Activated gamma-delta T cell treated with anti-CD3 and anti-CD28 coated beads, Interleukin-2, amount 50 U/mL, for 16 hours (primary cell): Measurements from ENCODE around the gene TCP11L1.
A peak's percentile ranks its signal among the peaks of the same experiment; 100 is the strongest.
"Not testable (repeated sequence)": the region's sequence is repeated elsewhere in the genome, so short reads cannot be mapped to it uniquely, and the experiment has no call there.

Source experiments
- DNase-seq: peaks from one replicate; pipeline ENCODE4 v3.0.0-alpha.2; 2020; ENCODE audit warnings: low read depth

The TCP11L1 gene

DNA sequence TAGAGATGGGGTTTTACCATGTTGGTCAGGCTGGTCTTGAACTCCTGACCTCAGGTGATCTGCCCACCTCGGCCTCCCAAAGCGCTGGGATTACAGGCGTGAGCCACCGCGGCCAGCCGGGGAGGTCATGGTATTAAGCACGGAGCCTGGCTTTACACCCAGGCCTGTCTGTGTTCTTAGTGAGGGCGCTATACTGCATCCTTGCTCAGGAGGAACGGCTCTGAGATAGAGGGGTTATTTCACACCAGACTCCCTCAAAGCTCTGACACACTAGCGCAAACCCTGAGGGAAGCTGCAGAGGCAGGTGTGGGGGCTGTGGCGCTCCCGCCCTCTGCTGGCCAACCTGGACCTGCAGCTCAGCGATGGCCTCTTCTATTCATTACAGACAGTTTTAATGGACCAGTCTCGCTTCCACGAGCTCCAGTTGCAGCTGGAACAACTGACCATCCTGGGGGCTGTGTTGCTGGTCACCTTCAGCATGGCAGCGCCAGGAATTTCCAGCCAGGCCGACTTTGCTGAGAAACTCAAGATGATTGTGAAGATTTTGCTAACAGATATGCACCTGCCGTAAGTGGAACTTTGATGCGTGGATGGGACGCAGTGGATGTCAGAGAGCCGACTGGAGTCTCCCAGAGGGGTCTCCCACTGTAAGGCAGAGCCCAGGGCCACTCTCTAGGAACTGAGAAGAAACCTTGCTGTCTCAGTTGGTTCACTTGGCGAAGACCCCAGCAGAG, 26.2 kb downstream of the TCP11L1 start:
- peak; percentile 53 for DNase-seq

- no peak for DNase-seq
These were observed 27.9 kb downstream of the TCP11L1 start for GRCh38 chr11:33067294-33067693.

DNA sequence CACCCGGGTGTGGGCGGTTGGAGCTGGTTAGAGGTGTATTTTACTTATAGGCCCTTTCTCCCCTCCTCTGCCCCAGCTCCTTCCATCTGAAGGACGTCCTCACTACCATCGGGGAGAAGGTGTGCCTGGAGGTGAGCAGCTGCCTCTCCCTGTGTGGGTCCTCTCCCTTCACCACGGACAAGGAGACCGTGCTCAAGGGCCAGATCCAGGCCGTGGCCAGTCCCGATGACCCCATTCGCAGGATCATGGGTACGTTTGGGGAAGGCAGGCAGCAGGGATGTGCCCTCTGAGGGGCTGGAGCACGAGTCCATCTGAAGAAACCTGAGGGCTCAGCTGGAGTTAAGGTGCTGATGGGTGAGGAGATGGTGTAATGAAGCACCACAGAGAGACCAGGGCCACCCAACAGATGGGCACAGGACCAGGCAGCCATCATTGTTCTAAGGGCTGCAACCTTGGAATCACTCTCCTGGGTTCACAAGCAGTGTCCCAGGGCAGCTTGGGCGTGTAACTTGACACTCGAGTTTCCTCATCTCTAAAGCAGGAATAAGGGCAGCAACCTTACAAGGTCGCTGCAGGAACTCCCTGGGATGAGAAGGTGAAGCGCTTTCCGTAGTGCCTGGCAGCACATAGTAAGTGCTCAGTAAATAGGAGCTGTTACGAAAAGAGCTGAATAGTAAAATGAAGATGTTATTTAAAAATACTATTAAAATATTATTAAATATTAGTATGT, 29.4 kb downstream of the TCP11L1 start:
- DNase-seq = no peak

- no peak for DNase-seq
These were observed 33.1 kb downstream of the TCP11L1 start for GRCh38 chr11:33072465-33072864.

DNA sequence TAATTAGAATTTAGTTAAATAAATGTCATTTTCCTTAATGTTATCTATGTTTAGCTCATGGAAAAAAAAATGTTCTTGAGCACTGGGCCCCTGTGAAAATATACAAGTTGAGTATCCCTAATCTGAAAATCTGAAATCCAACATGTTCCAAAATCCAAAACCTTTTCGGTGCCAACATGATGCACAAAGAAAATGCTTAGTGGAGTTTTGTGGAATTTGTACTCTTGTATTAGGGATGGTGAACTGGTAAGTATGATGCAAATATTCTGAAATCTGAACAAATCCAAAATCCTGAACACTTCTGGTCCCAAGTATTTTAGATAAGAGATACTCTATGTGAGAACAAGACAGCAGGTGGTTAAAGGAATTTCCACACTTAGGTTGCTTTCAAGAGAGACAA, 44.5 kb downstream of the TCP11L1 start:
- no peak for DNase-seq

- no peak for DNase-seq
These were observed 46.6 kb downstream of the TCP11L1 start for GRCh38 chr11:33086017-33086416.

DNA sequence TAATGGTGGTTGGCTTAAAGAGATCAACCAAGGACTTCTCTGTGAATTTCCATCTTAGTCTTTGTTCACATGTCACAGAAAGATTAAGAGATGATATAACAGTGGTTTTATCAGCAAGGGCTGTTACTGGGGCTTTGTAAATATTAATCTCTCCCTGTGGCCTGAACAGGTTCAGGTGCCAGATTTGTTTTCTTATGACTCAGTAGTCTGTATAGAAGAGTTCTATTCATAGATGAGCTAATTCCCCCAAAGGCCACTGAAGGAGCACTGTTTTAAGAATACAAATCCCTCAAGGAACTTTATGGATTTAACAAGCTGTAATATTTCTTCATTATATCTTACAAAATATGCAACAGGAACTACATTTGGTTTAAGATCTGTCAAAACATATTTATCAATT, 50.4 kb downstream of the TCP11L1 start:
- DNase-seq = no peak

DNA sequence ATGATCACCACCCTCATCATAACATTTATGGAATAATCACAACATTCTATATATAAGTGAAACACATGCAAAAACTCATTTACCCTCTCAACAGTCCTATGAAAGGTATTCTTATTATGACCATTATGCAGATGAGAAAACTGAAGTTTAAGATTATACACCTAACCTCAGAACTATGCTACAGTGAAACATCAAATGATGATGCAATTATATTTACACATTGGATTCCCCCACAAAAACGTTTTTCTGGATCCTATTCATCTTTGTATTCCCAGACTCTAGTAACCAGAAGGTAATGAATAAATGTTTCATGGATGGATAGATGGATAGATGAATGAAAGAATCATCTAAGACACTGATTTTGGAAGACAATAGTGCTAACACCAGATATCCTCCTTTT, 54.8 kb downstream of the TCP11L1 start:
- no peak for DNase-seq

- DNase-seq = no peak
These were observed 64.5 kb downstream of the TCP11L1 start for GRCh38 chr11:33103836-33104235.

DNA sequence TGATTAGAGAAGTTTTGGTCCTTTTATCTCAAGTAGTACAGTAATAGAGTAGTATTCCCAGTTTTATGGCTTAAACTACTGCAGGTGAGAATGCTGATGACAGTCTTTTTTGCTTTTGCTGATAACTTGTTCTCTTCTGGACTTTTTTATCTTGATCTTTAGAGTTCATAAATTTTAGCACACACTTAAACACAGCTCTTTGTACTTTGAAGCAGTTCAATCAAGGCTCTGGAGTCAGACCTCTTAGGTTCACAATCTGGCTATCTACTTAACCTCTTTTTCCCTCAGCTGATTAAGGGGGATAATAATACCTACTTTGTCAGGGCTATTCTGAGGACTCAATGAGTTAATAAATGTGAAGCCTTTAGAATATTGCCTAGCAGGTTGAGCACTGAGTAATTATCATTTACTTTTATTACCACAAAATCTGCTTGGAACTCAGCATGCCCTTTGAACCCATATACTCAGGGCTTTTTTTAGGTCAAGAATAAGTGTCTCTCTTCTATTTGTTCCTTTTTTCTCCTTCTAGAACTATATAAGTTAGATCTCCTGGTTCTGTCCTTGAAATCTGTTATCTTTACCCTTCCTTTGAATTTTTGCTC, 70.0 kb downstream of the TCP11L1 start:
- no peak for DNase-seq

- no peak for DNase-seq
These were observed 70.7 kb downstream of the TCP11L1 start for GRCh38 chr11:33110083-33110482.

GRCh38 chr11:33116535-33116934, 77.2 kb downstream of the TCP11L1 start:
- DNase-seq = no peak

GRCh38 chr11:33122696-33123095, 83.3 kb downstream of the TCP11L1 start:
- DNase-seq = not testable (repeated sequence)
